ENCODE results near the gene BHLHE40.

The BHLHE40 gene

DNA sequence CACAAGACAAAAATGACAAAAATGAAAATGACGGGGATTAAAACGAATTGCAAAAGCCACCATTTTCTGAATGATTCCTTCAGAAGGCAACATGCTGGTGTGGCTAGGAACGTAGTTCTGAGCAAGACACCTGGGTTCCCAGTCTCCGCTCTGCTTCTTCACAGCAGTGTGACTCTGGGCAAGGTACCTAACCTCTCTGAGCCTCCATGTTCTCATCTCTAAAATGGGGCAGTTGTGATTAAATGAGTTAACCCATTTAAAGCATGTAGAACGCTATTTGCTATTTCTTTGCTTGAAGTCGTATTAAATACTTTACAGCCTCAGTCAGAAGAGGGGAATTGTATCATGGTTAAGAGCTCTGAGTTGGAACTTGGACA lies 23.6 kb downstream of the BHLHE40 start:
- Histone ChIP-seq H2AFZ (ENCODE audit: low read depth, low read length) (no peak overlapping the region), H3K4me3 (ENCODE audit: low read length) (no peak overlapping the region), H3K9me3 (ENCODE audit: low read length) (no peaks in the 10 kb centered on the region), H3K36me3 (ENCODE audit: insufficient read depth, low read length) (no peaks in the 10 kb centered on the region), H3K4me1 (ENCODE audit: insufficient read depth, low read length) (no peaks in the 10 kb centered on the region), H3K27me3 (ENCODE audit: insufficient read depth, low read length) (no peaks in the 10 kb centered on the region)

DNA sequence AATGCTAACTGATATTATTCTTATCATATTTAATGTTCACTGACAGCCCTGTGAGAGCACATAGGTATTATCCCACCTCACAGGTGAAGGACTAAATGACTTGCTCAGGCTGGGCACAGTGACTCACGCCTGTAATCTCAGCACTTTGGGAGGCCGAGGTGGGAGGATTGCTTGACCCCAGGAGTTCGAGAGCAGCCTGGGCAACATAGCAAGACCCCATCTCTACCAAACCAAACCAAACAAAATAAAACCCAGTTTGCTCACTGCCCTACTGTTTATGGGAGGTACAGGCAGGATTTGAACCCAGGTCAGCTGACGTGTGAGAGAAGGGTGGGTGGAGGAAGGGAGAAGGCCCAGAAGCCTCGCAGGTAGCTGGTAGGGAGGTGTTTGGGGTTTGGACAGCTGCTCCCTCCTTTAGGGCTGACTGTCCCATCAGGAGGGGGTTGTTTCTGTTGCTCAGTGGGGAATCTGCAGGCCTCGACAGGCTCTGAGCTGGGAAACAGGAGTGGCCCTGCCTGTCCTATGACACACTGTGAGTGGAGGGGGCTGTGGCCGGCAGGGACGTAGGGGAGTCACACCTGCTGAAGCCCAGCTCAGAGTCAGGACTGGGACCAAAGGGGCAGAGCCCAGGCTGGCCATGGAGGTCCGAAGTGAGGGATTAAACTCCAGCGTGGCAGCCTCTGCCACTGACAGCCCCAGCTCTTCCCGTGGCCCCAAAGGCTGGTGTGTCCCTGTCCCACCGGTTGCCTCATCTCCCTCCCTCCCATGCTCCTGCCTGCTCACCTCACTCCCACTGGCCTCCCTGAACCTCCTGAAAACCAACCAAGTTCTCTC lies 25.3 kb downstream of the BHLHE40 start:
- Histone ChIP-seq H2AFZ (ENCODE audit: low read depth, low read length) (no peak overlapping the region), H3K4me3 (ENCODE audit: low read length) (no peak overlapping the region), H3K4me1 (ENCODE audit: insufficient read depth, low read length) (no peaks in the 10 kb centered on the region), H3K27me3 (ENCODE audit: insufficient read depth, low read length) (no peaks in the 10 kb centered on the region), H3K36me3 (ENCODE audit: insufficient read depth, low read length) (no peaks in the 10 kb centered on the region), H3K9me3 (ENCODE audit: low read length) (no peaks in the 10 kb centered on the region)

DNA sequence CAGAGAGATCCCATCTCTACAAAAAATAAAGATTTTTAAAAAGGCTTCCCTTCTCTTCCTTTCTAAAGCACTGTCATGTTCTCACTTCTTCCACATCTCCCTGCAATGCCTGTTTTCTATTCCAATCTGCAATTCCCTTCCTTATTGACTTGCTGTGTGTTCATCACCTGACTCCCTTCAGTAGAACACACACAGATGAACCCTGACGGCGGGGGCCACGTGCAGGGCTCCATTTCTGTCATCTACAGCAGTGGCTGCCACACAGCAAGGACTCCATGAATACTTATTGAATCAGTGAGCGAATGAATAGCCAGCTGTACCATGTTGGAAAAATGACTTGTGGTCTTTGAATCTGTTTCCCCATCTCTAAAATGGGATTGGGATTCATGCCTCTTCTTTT lies 26.1 kb downstream of the BHLHE40 start:
- Histone ChIP-seq H2AFZ (ENCODE audit: low read depth, low read length) (no peak overlapping the region), H3K36me3 (ENCODE audit: insufficient read depth, low read length) (no peaks in the 10 kb centered on the region), H3K4me3 (ENCODE audit: low read length) (no peak overlapping the region), H3K9me3 (ENCODE audit: low read length) (no peaks in the 10 kb centered on the region), H3K27me3 (ENCODE audit: insufficient read depth, low read length) (no peaks in the 10 kb centered on the region), H3K4me1 (ENCODE audit: insufficient read depth, low read length) (no peaks in the 10 kb centered on the region)

DNA sequence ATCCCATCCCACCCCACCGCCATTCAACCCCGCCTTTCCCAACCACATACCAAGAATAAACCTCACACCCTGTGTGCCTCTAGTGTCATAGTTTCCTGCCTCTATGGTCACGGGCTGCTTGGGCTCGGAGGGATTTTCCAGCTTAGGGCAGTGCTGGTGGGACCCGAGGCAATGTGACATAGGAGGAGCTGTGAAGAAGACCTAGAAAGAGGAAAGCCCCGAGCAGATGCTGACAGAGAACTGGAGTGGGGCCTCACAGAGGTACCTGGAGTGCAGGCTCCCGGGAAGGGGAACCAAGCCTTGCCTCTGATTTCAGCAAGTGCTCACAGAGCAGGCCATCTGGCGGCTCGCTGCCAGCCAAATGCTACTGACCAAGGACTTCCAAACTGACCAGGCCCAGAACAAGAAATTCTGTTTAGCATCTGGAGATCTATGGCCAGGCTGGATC lies 27.5 kb downstream of the BHLHE40 start:
- Histone ChIP-seq H3K27me3 (ENCODE audit: insufficient read depth, low read length) (no peaks in the 10 kb centered on the region), H3K36me3 (ENCODE audit: insufficient read depth, low read length) (no peaks in the 10 kb centered on the region), H3K4me1 (ENCODE audit: insufficient read depth, low read length) (no peaks in the 10 kb centered on the region), H3K4me3 (ENCODE audit: low read length) (no peak overlapping the region), H3K9me3 (ENCODE audit: low read length) (no peaks in the 10 kb centered on the region), H2AFZ (ENCODE audit: low read depth, low read length) (no peak overlapping the region)

DNA sequence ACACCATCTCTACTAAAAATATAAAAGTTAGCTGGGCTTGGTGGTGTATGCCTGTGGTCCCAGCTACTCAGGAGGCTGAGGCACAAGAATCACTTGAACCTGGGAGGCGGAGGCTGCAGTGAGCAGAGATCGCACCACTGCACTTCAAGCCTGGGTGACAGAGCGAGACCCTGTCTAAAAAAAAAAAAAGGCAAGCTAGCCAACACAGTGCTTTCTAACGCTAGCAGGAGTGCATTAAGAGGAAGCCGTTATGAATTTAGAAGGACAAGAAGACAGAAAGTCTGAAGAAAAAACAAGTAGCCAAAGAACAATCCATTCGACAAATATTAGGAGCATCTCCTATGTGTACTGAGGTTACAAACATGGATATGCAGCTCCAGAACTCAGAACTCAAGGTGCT lies 28.6 kb downstream of the BHLHE40 start:
- Histone ChIP-seq H3K9me3 (ENCODE audit: low read length) (no peaks in the 10 kb centered on the region), H3K27me3 (ENCODE audit: insufficient read depth, low read length) (no peaks in the 10 kb centered on the region), H2AFZ (ENCODE audit: low read depth, low read length) (no peak overlapping the region), H3K4me3 (ENCODE audit: low read length) (no peak overlapping the region), H3K36me3 (ENCODE audit: insufficient read depth, low read length) (no peaks in the 10 kb centered on the region), H3K4me1 (ENCODE audit: insufficient read depth, low read length) (no peaks in the 10 kb centered on the region)

DNA sequence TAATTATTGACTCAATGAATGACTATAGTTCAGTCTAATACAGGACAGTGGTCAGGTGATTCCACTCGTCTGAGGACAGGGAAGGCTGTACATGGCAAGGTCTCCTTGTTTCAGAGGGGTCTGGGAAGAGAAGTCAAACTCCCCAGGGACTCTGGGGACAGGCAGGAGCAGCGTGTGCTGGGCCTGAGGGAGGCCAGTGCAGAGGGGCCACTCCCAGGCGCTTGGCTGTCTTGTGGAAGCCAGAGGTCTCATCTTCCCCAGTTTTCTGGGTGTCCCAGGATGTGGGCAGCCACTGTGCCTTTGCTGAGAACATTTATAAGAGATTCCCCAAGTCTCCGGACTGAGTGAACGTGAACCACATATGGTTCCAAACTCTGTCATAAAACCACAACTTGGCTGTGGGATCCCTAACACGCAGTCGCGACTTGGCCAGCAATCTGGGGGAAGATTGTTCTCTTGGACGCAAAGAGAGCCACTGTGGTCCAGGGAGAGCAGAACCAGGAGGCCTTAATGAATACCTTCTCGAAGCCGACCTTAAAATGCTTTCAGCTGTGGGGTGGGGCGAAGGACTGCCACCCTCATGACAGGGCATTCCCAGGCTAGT lies 30.4 kb downstream of the BHLHE40 start:
- Histone ChIP-seq H3K36me3 (ENCODE audit: insufficient read depth, low read length) (no peaks in the 10 kb centered on the region), H3K9me3 (ENCODE audit: low read length) (no peaks in the 10 kb centered on the region), H3K27me3 (ENCODE audit: insufficient read depth, low read length) (no peaks in the 10 kb centered on the region), H2AFZ (ENCODE audit: low read depth, low read length) (no peak overlapping the region), H3K4me1 (ENCODE audit: insufficient read depth, low read length) (peaks cover 2% of the 10 kb centered on the region), H3K4me3 (ENCODE audit: low read length) (no peak overlapping the region)

DNA sequence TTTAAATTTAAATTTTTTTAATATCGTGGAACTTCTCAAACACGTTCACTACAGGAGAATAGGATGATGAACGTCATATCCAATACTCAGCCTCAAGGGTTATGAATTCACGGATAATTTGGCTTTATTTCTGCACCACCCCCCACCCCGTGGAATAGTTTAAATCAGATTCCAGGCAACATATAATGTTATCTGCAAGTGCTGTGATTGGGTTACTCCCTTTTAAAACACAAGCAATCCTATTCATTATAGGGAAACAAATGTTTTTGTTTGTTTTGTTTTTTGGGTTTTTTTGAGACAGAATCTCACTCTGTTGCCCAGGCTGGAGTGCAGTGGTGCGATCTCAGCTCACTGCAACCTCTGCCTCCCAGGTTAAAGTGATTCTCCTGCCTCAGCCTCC lies 30.9 kb downstream of the BHLHE40 start:
- H3K9me3 ChIP-seq (ENCODE audit: low read length), result no peaks in the 10 kb centered on the region
- H2AFZ ChIP-seq (ENCODE audit: low read depth, low read length), result no peak overlapping the region
- H3K27me3 ChIP-seq (ENCODE audit: insufficient read depth, low read length), result no peaks in the 10 kb centered on the region
- H3K4me1 ChIP-seq (ENCODE audit: insufficient read depth, low read length), result peaks cover 3% of the 10 kb centered on the region
- H3K36me3 ChIP-seq (ENCODE audit: insufficient read depth, low read length), result no peaks in the 10 kb centered on the region
- no peak overlapping the region for H3K4me3 ChIP-seq (ENCODE audit: low read length)

DNA sequence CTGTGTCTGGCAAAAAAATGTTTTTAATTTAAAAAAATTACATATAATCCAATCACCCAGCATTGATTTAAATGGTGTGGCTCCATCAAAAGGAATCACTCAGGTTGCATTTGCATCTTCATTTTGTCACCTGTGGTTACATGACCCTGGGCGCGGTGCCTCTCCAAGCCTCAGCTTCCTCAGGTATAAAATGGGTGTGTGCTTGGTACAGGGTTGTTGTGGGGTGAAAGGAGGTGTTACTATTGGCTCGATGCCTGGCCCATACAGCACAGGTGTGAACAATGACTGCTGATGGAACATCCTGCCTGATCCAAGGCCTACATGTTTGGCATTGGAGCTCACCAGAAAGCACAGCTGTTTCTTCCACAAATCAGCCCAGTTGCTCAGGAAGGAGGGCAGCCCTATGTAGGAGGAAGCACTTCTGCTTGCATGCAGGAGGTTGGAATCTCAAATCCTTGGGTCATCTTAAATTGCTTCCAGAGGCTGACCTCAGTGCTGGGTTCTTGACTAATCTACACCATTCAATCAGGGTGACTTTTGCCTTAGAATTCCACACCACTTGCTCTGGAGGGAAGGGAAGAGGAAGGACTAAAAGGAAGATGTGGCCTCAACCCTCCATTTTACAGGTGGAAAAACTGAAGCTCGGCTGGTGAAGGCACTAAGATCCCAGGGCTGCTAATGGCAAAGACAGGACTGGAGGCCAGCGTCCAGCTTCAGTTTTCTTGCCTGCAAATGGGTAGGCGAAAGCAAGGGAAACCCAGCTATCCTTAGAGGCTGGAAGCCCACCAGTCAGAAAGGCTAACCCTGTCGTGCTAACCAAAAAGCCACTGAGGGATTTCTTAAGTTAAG lies 31.7 kb downstream of the BHLHE40 start:
- no peaks in the 10 kb centered on the region for H3K27me3 ChIP-seq (ENCODE audit: insufficient read depth, low read length)
- H2AFZ ChIP-seq (ENCODE audit: low read depth, low read length), result no peak overlapping the region
- H3K4me1 ChIP-seq (ENCODE audit: insufficient read depth, low read length), result peaks cover 3% of the 10 kb centered on the region
- no peak overlapping the region for H3K4me3 ChIP-seq (ENCODE audit: low read length)
- no peaks in the 10 kb centered on the region for H3K36me3 ChIP-seq (ENCODE audit: insufficient read depth, low read length)
- no peaks in the 10 kb centered on the region for H3K9me3 ChIP-seq (ENCODE audit: low read length)

DNA sequence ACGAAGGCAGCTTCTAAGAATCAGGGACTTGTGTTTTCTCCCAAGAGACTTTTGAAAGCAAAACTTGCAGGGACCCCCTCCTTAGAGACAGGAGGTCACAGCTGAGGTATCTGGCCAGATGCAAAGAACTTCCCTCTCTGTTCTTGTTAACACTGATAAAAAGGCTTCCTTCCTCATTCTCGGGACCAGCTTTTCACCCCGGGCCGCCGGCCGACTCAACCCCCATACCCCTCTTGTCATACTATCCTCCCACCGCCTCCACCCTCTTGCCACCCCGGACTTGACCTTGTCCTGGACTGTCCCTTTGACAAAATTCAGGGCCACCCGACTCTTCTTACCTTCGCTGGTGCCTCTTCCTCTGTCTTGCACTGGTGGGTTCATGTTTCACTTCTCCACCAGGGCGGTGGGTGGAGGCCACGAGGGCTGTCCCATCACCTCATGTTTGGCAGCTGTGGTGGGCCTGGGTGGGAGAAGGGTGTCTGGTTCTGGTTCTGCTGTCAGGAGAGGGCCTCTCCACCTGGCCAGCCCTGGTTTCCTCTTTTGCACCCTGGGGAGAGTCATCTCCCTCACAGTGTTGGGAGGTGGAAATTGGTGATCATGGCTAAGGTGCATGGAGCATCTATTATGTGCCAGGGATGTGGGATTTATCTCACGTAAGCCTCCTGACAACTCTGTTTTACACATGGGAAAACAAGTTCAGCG lies 32.5 kb downstream of the BHLHE40 start:
- no peak overlapping the region for H2AFZ ChIP-seq (ENCODE audit: low read depth, low read length)
- H3K4me1 ChIP-seq (ENCODE audit: insufficient read depth, low read length), result peaks cover 3% of the 10 kb centered on the region
- no peaks in the 10 kb centered on the region for H3K27me3 ChIP-seq (ENCODE audit: insufficient read depth, low read length)
- H3K36me3 ChIP-seq (ENCODE audit: insufficient read depth, low read length), result no peaks in the 10 kb centered on the region
- no peaks in the 10 kb centered on the region for H3K9me3 ChIP-seq (ENCODE audit: low read length)
- no peak overlapping the region for H3K4me3 ChIP-seq (ENCODE audit: low read length)

DNA sequence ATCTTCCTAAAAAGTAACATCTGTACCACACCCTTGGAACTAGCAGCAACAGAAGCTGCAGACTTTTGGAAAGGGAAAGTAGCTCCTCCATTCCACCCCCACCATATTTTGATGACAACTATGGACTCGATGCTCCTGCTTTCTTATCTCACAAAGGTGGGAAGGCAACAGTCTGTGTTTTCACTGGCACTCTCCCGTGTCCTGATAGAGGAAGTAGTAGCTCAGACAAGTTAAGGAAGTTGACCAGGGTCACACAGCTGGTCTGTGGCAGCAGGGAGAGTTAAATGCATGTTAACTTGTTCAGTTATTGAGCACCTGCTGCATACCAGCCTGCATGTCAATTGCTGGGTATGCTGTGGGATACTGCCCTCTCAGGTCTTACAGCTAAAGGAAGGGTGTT lies 33.1 kb downstream of the BHLHE40 start:
- H3K4me3 ChIP-seq (ENCODE audit: low read length), result no peak overlapping the region
- no peaks in the 10 kb centered on the region for H3K27me3 ChIP-seq (ENCODE audit: insufficient read depth, low read length)
- no peak overlapping the region for H2AFZ ChIP-seq (ENCODE audit: low read depth, low read length)
- no peaks in the 10 kb centered on the region for H3K36me3 ChIP-seq (ENCODE audit: insufficient read depth, low read length)
- H3K9me3 ChIP-seq (ENCODE audit: low read length), result no peaks in the 10 kb centered on the region
- peaks cover 3% of the 10 kb centered on the region for H3K4me1 ChIP-seq (ENCODE audit: insufficient read depth, low read length)

DNA sequence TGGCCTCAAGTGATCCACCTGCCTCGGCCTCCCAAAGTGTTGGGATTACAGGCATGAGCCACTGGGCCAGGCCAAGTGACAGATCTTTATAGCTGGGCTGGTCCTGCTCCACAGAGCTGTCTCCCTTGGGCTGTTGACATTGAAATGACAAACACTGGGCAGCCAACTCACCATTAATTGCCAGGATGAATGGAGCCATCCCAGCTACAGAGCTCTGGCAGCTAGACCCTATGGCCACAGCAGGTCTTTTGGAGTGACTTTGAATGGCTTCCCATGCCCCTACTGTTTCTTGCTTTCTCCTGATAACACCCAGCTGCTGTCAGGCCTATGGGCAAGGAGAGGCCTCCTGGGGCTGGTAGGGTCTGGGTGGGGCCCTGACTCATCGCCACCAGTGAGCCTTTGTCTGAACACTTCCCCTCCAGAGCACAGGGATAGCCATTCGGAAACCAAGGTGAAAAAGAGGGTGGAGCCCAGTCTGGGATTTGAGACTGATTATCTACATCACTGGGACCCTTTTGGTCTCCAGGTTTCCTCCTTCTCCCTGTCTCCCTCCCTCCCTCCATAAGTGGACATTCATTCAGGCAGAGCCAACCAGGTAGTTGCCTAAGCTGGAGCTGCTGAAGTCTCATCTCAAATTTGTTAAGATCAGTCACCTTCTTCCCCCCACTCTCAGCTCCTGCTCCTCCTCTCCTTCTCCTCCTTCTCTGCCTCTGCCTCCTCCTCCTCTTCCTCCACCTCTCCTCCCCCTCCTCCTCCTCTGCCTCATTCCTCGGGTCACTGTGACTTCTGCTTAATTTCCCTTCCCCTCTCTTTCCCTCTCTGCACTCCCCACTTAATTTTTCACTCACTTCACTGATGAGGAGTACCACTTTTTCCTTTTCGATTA lies 34.0 kb downstream of the BHLHE40 start:
- H3K4me1 ChIP-seq (ENCODE audit: insufficient read depth, low read length), result peaks cover 3% of the 10 kb centered on the region
- H3K9me3 ChIP-seq (ENCODE audit: low read length), result no peaks in the 10 kb centered on the region

DNA sequence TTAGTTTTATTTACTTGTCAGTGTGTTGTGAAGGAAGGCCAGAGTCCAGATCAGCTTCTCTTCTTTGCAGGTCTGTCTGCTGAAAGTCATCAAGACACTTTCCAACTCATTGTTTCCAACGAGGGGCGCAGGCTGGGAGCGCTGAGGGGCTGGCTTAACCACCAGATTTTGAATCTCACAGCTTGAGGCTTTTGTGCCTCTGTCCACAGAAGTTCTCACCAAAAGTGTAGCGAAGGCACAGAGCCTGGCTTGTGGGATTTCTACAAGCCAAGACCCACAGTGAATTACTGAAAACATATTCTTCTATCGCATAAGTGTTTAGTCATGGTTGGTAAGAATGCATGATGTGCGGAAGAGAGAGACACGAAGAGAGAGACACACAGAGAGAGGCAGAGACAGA lies 35.2 kb downstream of the BHLHE40 start:
- Histone ChIP-seq H3K27me3 (ENCODE audit: insufficient read depth, low read length) (no peaks in the 10 kb centered on the region), H3K4me3 (ENCODE audit: low read length) (no peak overlapping the region), H3K4me1 (ENCODE audit: insufficient read depth, low read length) (peaks cover 3% of the 10 kb centered on the region), H3K36me3 (ENCODE audit: insufficient read depth, low read length) (no peaks in the 10 kb centered on the region), H2AFZ (ENCODE audit: low read depth, low read length) (no peak overlapping the region), H3K9me3 (ENCODE audit: low read length) (no peaks in the 10 kb centered on the region)

More for the DNA sequence above, 34.0 kb downstream of the BHLHE40 start:
- Histone ChIP-seq H3K36me3 (ENCODE audit: insufficient read depth, low read length) (no peaks in the 10 kb centered on the region), H3K4me3 (ENCODE audit: low read length) (no peak overlapping the region), H3K27me3 (ENCODE audit: insufficient read depth, low read length) (no peaks in the 10 kb centered on the region), H2AFZ (ENCODE audit: low read depth, low read length) (no peak overlapping the region)
